Breast epithelium (tissue), 3 donors: ENCODE results near the gene TBX15.

Experiments used
- POLR2A ChIP-seq: fragments of 450-650 bp; IDR thresholded peaks from one replicate; pipeline ENCODE4 v1.6.1; 2016; ENCODE audit warnings: antibody characterized with exemption, mild to moderate bottlenecking, moderate library complexity
- POLR2AphosphoS5 ChIP-seq, 3 donors: sonication (generic); formaldehyde crosslinking; IDR thresholded peaks; one replicate each; pipeline ENCODE4 v1.6.1; 2017; ENCODE audit warnings: antibody characterized with exemption in 3 of 3
- TF ChIP-seq, protein P1 (sequence below), 3 donors: fragments of 450-650 bp; IDR thresholded peaks; one replicate each; pipeline ENCODE4 v1.5.1; 2016 to 2017; ENCODE audit warnings: antibody characterized with exemption in 3 of 3, mild to moderate bottlenecking in 3 of 3, moderate library complexity in 3 of 3

GRCh38 chr1:118861216-118861615 lies 126.9 kb downstream of the TBX15 start:
- TF ChIP-seq POLR2A (no peak), POLR2AphosphoS5 (IDR thresholded peaks at IDR 0.05) (no peak)
- TF ChIP-seq, protein P1, sequence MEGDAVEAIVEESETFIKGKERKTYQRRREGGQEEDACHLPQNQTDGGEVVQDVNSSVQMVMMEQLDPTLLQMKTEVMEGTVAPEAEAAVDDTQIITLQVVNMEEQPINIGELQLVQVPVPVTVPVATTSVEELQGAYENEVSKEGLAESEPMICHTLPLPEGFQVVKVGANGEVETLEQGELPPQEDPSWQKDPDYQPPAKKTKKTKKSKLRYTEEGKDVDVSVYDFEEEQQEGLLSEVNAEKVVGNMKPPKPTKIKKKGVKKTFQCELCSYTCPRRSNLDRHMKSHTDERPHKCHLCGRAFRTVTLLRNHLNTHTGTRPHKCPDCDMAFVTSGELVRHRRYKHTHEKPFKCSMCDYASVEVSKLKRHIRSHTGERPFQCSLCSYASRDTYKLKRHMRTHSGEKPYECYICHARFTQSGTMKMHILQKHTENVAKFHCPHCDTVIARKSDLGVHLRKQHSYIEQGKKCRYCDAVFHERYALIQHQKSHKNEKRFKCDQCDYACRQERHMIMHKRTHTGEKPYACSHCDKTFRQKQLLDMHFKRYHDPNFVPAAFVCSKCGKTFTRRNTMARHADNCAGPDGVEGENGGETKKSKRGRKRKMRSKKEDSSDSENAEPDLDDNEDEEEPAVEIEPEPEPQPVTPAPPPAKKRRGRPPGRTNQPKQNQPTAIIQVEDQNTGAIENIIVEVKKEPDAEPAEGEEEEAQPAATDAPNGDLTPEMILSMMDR (IDR thresholded peaks at IDR 0.05) = no peak
